Inferior parietal cortex (tissue), 1 donor: ENCODE data around the gene GRIN1.

Source experiments
- DNase-seq: peaks from one replicate; pipeline ENCODE4 v3.0.0-alpha.2; 2016; ENCODE audit errors: extremely low spot score

GRIN1 gene

GRCh38 chr9:137138722-137139467 lies at the start of gene GRIN1:
GRIN1 (plus strand) TSS chr9:137139154; CDS start chr9:137139487, 333 bp downstream.
- DNase-seq: peak; percentile 47

- no peak for DNase-seq
Observed at GRCh38 chr9:137089232-137089947, 49.6 kb upstream of the GRIN1 start.

DNA sequence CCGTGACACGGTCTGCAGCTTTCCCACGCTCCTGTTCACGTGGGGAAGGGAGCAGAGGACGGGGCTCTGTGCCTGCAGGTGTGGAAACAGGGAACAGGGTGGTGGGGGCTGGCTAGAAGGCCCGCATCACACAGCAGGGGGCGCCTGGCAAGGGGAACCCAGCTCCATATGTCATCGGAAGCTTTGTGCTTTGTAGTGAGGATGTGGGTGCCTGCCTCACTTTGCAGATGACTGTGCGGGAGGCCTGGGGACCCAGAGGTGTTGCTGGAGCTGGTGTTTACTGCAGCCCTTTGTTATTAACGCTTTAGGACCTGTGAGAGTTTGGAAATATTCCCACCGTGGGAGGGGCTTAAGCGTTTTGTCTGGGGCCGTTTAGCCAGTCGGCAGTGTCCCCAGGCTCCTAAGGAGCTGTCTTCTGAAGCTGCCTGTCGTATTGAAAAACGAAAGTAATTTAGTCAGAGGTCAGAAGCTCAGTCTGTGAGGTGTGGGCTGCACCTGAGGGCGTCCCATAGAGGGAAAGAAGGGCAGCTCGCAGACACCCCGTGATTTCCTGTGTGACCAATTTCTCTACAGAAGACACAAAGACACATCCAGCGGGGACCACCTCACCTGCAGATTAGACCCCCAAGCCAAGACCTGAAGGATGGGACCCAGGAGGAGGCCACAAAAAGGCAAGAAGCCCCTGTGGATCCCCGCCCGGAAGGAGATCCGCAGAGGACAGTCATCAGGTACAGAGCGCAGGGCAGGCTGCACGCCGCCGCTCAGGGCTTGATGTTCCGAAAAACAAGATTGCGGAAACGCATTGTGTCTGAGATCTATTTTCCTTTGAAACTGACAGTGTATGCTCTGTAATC lies 43.1 kb upstream of the GRIN1 start:
- DNase-seq: no peak

DNA sequence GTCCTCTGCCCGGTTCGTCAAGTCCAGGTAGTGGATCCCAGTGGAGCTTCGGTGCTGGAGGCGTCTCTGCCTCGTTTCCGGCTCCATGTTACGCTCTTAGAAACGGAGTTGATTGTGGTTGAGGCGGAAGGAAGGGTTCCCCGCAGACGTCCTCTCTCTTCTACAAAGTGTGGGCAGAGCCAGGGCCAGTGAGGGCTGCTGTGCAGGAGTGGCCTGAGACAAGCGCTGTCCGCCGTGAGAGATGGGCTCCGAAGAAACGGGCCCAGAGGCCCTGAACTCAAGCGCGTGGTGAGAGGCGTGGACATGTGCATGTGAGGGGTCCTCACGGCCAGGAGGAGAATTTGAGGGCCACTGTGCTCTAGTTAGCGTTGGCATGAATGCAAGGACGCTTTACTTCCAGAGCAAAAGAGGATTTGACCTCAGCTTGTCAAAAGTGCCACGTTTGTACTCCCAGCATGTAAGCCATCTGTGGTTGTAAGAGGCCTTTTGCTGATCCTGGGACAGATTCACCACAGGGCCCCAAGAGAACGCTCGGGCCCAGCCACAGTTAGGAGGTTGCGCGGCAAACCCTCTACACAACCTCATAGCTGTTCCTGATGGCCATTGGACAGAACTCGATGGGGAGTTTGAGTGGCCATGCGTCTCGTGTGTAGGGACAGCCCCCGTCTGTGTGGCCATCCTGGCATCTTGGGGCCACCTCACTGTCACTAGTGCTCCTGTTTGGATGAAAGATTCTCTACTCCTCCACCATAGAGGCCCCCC lies 42.0 kb upstream of the GRIN1 start:
- no peak for DNase-seq

GRCh38 chr9:137097761-137098462 lies 41.0 kb upstream of the GRIN1 start:
- no peak for DNase-seq

- DNase-seq: no peak
Observed at GRCh38 chr9:137099231-137099630, 39.7 kb upstream of the GRIN1 start.

GRCh38 chr9:137103206-137103999 lies 35.6 kb upstream of the GRIN1 start:
- no peak for DNase-seq

GRCh38 chr9:137105814-137106661 lies 32.9 kb upstream of the GRIN1 start:
- no peak for DNase-seq

DNA sequence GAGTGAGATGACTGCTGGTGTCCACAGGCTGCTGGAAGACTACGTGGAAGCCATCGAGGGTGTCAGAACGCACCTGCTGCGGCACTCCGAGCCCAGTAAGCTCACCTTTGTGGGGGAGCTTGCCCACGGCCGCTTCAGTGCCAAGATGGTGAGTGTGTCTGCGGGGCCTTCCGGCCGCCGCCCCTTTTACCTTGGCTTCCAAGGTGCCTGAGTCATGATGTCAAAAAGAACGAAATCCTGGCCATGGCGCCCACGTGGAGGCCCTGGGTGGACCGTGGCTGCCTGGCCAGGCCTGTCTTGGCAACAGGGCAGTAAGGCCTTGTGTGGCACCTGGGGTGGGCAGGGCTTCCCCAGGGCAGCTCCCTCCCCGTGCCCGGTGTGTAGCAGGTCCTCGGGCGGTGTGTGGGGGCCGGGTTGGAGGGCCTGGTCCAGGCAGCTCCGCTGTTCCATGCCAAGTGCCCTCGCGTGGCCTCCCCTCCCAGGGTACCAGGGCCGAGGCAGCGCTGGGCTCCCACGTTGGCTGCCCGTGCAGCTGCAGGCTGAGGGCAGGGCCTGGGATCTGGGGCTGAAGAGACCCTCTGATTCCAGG lies 32.2 kb upstream of the GRIN1 start:
- DNase-seq: no peak

GRCh38 chr9:137107312-137107921 lies 31.5 kb upstream of the GRIN1 start:
- no peak for DNase-seq

DNA sequence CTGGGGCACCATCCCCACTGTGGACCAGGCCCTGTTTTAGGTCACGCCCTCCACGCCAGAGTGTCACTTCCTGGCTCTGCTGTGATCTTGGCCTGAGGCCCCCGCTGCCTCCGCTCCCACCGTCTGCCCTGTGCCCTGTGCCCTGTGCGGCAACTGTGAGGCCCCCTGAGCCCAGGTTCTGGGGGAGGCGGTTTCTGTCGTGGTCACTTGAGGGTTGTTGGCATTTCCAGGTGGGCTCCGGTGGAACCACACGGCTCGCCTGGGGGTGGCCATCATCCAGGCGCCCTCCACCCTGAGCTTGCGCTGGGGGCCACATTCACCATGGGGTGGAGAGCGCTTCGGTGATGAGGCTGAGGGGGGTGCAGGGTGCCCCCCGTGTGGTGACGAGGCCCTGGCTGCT lies 31.0 kb upstream of the GRIN1 start:
- no peak for DNase-seq

- no peak for DNase-seq
Observed at GRCh38 chr9:137108608-137109249, 30.2 kb upstream of the GRIN1 start.

DNA sequence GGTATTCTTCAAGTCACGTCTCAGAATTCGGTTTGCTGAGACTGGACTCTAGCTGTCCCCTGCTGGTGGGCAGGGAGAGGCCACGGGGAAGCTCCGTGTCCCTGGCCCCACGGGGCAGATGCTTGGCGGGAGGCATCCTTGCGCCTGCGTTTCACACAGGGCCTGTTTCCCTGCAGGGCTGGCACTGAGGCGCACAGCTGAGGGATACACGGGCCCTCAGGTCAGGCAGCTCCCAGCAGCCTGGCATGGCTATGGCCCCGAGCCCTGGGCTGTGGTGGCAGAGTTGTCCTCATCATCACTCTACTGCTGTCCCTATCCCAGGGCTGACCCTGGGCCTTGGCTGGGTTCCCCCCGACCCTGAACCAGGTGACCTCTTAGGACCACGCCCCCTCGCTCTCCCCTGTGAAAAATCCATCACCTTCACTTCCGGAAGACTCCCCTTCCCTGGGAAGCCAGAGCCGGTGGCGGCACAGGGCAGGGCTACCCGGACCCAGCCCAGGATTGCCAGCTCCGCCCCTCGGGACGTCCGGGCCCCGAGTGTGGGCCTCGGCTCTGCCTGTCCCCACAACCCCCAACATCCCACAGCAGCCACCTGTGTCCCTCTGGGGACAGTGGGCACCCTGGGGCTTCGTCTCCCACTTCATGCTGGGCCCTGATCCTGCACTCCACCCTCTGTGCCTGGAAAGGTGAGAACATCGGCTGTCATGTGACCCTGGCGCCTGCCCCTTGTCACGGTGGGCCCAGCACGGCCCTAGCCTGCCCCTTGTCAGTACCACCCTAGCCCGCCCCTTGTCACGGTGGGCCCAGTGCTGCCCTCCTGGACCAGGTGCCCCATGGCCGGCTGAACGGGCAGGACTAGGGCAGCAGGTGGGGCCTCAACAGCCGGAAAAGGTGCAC lies 29.5 kb upstream of the GRIN1 start:
- DNase-seq: no peak

- DNase-seq: no peak
Observed at GRCh38 chr9:137110147-137110910, 28.6 kb upstream of the GRIN1 start.

DNA sequence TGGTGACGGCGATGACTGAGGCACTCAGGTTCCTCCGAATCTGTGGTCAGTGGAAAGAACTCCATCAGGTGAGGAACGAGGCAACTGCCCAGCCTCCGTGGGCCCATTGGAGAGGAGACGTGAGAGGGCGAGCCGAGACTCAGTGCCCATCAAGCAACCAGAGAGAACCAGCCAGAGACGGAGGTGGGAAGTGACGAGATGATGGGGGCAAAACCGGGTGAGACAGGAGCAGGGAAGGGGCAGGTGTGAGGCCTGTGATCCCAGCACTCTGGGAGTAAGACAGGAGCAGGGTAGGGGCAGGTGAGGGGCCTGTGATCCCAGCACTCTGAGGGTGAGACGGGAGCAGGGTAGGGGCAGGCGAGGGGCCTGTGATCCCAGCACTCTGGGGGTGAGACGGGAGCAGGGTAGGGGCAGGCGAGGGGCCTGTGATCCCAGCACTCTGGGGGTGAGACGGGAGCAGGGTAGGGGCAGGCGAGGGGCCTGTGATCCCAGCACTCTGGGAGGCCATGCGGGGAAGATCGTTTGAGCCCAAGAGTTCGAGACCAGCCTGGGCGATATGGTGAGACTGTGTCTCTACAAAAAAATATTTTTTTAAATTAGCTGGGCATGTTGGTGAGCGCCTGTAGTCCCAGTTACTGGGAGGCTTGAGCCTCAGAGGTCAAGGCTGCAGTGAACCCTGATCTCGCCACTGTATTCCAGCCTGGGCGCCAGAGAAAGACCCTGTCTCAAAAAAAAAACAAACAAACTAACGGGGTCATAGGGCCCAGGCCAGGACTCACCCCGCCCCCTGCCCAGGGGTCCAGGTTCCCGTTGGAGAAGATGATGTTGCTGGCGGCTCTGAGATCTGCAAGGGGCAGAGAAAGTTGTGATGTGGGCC lies 27.8 kb upstream of the GRIN1 start:
- DNase-seq: no peak
